ENCODE results near the gene COX5A. TPM values are rescaled to one million over a fixed set of nuclear protein-coding genes. Genes with fewer than 3 reads are reported as not detected.

Gene COX5A
- total RNA-seq, 1 donor from 2014 or later: 134 TPM

DNA sequence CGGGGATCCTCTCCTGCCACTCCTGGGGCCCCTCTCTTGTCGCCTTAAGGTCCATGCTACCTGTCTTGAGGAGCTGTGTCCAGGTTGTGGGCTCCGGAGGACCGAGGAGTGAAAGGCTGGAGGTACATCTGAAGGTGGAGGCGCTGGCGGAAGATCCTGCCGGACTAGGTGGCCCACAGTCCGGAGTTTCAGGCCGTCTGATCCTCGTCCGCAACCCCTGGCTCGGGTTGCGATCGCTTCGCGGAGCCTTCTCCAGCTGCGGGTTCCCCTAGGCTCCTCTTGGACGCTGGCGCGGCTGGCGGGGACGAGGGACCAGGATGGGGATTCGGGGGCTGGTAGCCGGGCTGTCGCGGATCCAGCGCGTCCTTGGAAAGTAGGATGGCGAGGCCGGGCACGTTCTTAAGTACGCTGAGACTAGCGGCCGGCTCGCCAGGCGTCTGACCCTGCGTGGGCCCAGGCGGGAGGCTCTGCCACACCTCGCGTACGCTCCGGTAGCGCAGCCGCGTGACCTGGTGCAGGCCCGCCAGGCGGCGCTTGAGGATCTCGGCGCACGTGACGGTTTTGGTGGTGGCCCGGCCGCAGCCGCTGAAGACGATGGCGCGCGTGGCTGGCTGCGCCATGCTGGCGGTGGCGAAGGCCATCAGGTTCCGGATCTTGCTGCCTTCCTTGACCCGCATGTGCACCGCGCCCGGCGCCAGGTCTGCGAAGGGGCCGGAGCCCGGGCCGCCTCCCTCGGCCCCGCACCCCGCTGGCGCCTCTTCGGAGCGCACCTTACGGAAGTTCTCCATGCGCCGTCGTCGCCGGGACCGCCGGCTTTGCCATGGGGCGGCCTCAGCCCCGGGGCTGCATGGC, 18.1 kb upstream of the COX5A start:
- intact Hi-C loops (cut with DNase I): no loop called here
- TF ChIP-seq, protein P1, sequence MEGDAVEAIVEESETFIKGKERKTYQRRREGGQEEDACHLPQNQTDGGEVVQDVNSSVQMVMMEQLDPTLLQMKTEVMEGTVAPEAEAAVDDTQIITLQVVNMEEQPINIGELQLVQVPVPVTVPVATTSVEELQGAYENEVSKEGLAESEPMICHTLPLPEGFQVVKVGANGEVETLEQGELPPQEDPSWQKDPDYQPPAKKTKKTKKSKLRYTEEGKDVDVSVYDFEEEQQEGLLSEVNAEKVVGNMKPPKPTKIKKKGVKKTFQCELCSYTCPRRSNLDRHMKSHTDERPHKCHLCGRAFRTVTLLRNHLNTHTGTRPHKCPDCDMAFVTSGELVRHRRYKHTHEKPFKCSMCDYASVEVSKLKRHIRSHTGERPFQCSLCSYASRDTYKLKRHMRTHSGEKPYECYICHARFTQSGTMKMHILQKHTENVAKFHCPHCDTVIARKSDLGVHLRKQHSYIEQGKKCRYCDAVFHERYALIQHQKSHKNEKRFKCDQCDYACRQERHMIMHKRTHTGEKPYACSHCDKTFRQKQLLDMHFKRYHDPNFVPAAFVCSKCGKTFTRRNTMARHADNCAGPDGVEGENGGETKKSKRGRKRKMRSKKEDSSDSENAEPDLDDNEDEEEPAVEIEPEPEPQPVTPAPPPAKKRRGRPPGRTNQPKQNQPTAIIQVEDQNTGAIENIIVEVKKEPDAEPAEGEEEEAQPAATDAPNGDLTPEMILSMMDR (IDR thresholded peaks at IDR 0.05): peak; percentile 58
- H3K9me3 ChIP-seq: no peaks in the 10 kb centered on the region
- no peaks in the 10 kb centered on the region for H3K27me3 ChIP-seq (ENCODE audit: low read depth)
- DNase-seq (peak; percentile 91), ATAC-seq (peak; percentile 85)
- peak overlapping the region; percentile 78 for H3K4me3 ChIP-seq
- H3K4me1 ChIP-seq: peaks cover 43% of the 10 kb centered on the region
- H3K36me3 ChIP-seq: no peaks in the 10 kb centered on the region
- peak overlapping the region; percentile 88 for H3K27ac ChIP-seq

- TF ChIP-seq, protein P1 (IDR thresholded peaks at IDR 0.05): no peak
- Histone ChIP-seq H3K9me3 (no peaks in the 10 kb centered on the region), H3K4me3 (peak overlapping the region; percentile 78), H3K36me3 (no peaks in the 10 kb centered on the region), H3K27me3 (ENCODE audit: low read depth) (no peaks in the 10 kb centered on the region), H3K4me1 (peaks cover 47% of the 10 kb centered on the region), H3K27ac (no peak overlapping the region)
- ATAC-seq (no peak), DNase-seq (no peak)
- intact Hi-C loops (cut with DNase I): no loop called here
These were observed 17.1 kb upstream of the COX5A start for GRCh38 chr15:74955017-74955416.

DNA sequence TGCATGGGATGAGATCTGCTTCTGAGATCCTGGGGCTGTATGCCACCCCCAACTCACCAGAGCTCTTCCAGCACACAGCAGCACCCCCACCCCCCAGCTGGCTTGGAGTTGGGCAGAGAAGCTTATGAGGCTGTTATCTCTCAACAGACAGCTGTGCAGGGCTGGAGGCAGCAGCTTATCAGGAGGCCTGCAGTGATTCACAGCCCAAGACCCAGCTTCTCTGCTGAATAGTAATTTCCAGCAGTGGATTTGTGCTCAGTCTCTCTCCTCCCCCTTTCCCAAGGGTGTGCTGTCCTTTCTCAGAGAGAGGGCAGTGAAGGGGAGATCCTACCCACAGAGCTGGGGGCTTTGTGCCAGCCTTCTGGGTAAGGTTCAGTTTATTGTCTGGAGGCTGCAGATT, 16.6 kb upstream of the COX5A start:
- peaks cover 48% of the 10 kb centered on the region for H3K4me1 ChIP-seq
- H3K27ac ChIP-seq: no peak overlapping the region
- intact Hi-C loops (cut with DNase I): no loop called here
- H3K27me3 ChIP-seq (ENCODE audit: low read depth): no peaks in the 10 kb centered on the region
- H3K36me3 ChIP-seq: no peaks in the 10 kb centered on the region
- no peak for ATAC-seq
- peak overlapping the region; percentile 78 for H3K4me3 ChIP-seq
- no peaks in the 10 kb centered on the region for H3K9me3 ChIP-seq
- TF ChIP-seq, protein P1 (IDR thresholded peaks at IDR 0.05): no peak
- no peak for DNase-seq

DNA sequence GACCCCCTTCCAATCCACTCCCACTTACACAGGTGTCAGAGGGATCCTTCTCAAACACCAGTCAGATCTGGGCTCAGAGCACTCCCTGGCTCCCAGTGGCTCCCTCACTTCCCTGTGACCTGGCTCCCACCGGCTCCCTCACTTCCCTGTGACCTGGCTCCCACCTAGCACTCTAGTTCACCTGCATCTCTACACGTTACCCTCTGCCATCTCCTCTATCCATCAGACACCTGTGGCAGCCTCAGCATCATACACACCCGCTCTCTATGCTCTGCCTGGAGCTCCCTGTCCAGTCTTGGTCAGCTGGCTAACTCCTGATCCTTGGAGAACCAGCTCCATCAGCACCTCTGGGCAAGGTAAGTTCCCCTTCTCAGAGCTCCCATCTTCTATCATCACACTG, 13.1 kb upstream of the COX5A start:
- Histone ChIP-seq H3K9me3 (no peaks in the 10 kb centered on the region), H3K27me3 (ENCODE audit: low read depth) (no peaks in the 10 kb centered on the region), H3K36me3 (no peaks in the 10 kb centered on the region), H3K4me1 (peaks cover 26% of the 10 kb centered on the region), H3K4me3 (no peak overlapping the region), H3K27ac (no peak overlapping the region)
- intact Hi-C loops (cut with DNase I): no loop called here
- ATAC-seq: no peak
- no peak for DNase-seq
- TF ChIP-seq, protein P1 (IDR thresholded peaks at IDR 0.05): no peak

DNA sequence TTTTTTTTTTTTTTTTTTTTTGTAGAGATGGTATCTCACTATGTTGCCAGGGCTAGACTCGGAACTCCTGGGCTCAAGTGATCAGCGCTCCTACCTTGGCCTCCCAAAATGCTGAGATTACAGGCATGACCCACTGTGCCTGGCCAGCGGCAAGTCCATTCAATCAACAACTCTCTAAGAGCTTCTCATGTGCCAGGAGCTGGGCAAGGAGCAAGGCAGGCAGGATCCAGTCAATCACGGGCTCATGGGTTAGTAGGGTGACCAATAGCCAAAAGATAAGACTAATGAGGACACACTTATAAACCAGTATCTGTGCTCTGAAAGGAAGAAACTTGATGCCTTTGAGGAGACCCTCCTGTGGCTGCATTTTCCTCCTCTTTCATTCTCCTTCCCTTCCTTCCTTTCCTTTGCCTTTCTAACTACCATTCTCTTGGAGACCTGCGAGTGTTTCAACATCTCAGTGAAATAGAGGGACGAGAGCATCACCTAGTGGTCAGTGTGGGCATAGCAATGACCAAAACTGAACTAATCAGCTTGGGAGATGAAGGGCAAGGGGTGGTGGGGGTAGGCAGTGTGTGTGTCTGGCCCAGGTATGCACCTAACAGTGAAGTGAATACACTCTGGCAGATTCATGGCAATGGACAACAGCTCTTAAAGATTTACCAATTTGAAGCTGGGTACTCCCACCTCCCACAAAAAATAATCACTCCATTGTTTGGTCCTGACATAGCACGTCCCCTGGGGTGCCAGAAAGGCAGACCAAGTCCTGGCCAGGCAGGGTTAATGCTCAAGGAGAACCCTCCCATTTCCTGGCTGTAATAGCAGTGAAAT, 12.4 kb upstream of the COX5A start:
- Histone ChIP-seq H3K36me3 (no peaks in the 10 kb centered on the region), H3K4me3 (no peak overlapping the region), H3K27ac (no peak overlapping the region), H3K4me1 (peaks cover 19% of the 10 kb centered on the region), H3K27me3 (ENCODE audit: low read depth) (no peaks in the 10 kb centered on the region), H3K9me3 (no peaks in the 10 kb centered on the region)
- TF ChIP-seq, protein P1 (IDR thresholded peaks at IDR 0.05): peak; percentile 95
- ATAC-seq: peak; percentile 83 to 88
- no peak for DNase-seq
- intact Hi-C loops (cut with DNase I): no loop called here

All from lower lobe of right lung (tissue), 2 donors.